PC-9 (cell line): ENCODE data around the gene INSYN2B. TPM values are rescaled to one million over a fixed set of nuclear protein-coding genes. Genes with fewer than 3 reads are reported as not detected.

Experiments used
- BruUV-seq: library from RNA; stranded (reverse); fragments of 400-500 nt; replicated peaks from 2 replicates; lab custom pipeline; 2021; lab: Mats Ljungman, UMichigan
- CTCF ChIA-PET: fragments of 300-600 bp; sonication (Branson Sonifier 250); formaldehyde crosslinking; loops from one replicate; lab custom pipeline; 2022; ENCODE audit warnings: antibody characterized with exemption; lab: Charles Lee
- POLR2A ChIA-PET: fragments of 300-600 bp; sonication (Branson Sonifier 250); formaldehyde crosslinking; loops from one replicate; lab custom pipeline; 2022; ENCODE audit warnings: antibody characterized with exemption; ENCODE audit not compliant: unreplicated experiment; lab: Charles Lee
- DNase-seq, 2 experiments: peaks; one replicate each; pipeline versions ENCODE4 v3.0.0 to v3.0.0-alpha.2; 2015 to 2022; ENCODE audit warnings: mixed read lengths in 1 of 2
- H2AFZ ChIP-seq: fragments of 200-600 bp; sonication (generic); 2 replicates; pipeline ENCODE4 v1.8.1; 2017; ENCODE audit warnings: antibody characterized with exemption
- H3F3A ChIP-seq: fragments of 200-600 bp; sonication (generic); 2 replicates; pipeline ENCODE4 v1.8.1; 2017; ENCODE audit warnings: antibody characterized with exemption, mild to moderate bottlenecking, low read depth; ENCODE audit not compliant: insufficient read depth
- H3K27ac ChIP-seq: fragments of 200-600 bp; sonication (generic); 2 replicates; pipeline ENCODE4 v1.6.1; 2016; ENCODE audit warnings: mixed run types
- H3K27me3 ChIP-seq: fragments of 200-600 bp; sonication (generic); 2 replicates; pipeline ENCODE4 v1.6.1; 2016; ENCODE audit warnings: low read depth, mixed run types; ENCODE audit not compliant: insufficient read depth
- H3K36me3 ChIP-seq: fragments of 200-600 bp; sonication (generic); 2 replicates; pipeline ENCODE4 v1.6.1; 2016; ENCODE audit warnings: low read depth, mixed run types
- H3K4me1 ChIP-seq: fragments of 200-600 bp; sonication (generic); replicated peaks from 2 replicates; pipeline ENCODE4 v1.6.1; 2016; ENCODE audit warnings: mixed run types; ENCODE audit not compliant: insufficient read depth
- H3K4me2 ChIP-seq: fragments of 200-600 bp; sonication (generic); 2 replicates; pipeline ENCODE4 v1.6.1; 2017; ENCODE audit warnings: mixed run types
- H3K4me3 ChIP-seq: fragments of 200-600 bp; sonication (generic); 2 replicates; pipeline ENCODE4 v1.6.1; 2016; ENCODE audit warnings: mixed run types
- H3K79me2 ChIP-seq: fragments of 200-600 bp; sonication (generic); 2 replicates; pipeline ENCODE4 v1.6.1; 2017; ENCODE audit warnings: low read depth, mixed run types
- H3K9me2 ChIP-seq: fragments of 200-600 bp; sonication (generic); 2 replicates; pipeline ENCODE4 v1.8.1; 2017; ENCODE audit warnings: mild to moderate bottlenecking; ENCODE audit not compliant: insufficient read depth
- H3K9me3 ChIP-seq: fragments of 200-600 bp; sonication (generic); 2 replicates; pipeline ENCODE4 v1.8.1; 2016; ENCODE audit warnings: low read depth; ENCODE audit not compliant: insufficient read depth
- H4K20me1 ChIP-seq: fragments of 200-600 bp; sonication (generic); 2 replicates; pipeline ENCODE4 v1.8.1; 2017; ENCODE audit not compliant: insufficient read depth
- CTCF ChIP-seq: fragments of 200-600 bp; sonication (generic); conservative IDR thresholded peaks from 2 replicates; pipeline ENCODE4 v1.6.1; 2017; ENCODE audit warnings: mixed run types, antibody characterized with exemption, mild to moderate bottlenecking, moderate library complexity
- EZH2 ChIP-seq: fragments of 200-600 bp; sonication (generic); IDR thresholded peaks from 2 replicates; pipeline ENCODE4 v1.8.0; 2017; ENCODE audit warnings: antibody characterized with exemption, low read depth
- intact Hi-C: fragments of 100-400 bp; cut with micrococcal nuclease; formaldehyde crosslinking; loops from one replicate; pipeline ENCODE4 v1.10.0; 2022; ENCODE audit not compliant: unreplicated experiment
- total RNA-seq: library from RNA; stranded (reverse); gene quantifications from 2 replicates; pipeline ENCODE4 v1.2.3, GENCODE V29; 2021

Gene INSYN2B
- total RNA-seq, 1 experiment from 2014 or later: not detected

- no peaks in the 10 kb centered on the region for H4K20me1 ChIP-seq
- BruUV-seq: no TSS peak
- no peaks in the 10 kb centered on the region for H3F3A ChIP-seq
- no peak for TF ChIP-seq CTCF
- TF ChIP-seq EZH2: no peak
- H3K36me3 ChIP-seq: no peaks in the 10 kb centered on the region
- H3K4me3 ChIP-seq: no peak overlapping the region
- no peaks in the 10 kb centered on the region for H3K27me3 ChIP-seq
- no peak for DNase-seq
- ChIA-PET CTCF (no interaction called here), POLR2A (no interaction called here)
- H3K79me2 ChIP-seq: no peaks in the 10 kb centered on the region
- intact Hi-C loops: no loop called here
- no peaks in the 10 kb centered on the region for H3K4me1 ChIP-seq
- H2AFZ ChIP-seq: no peak overlapping the region
- no peaks in the 10 kb centered on the region for H3K9me3 ChIP-seq
- H3K27ac ChIP-seq: no peak overlapping the region
- H3K9me2 ChIP-seq: no peaks in the 10 kb centered on the region
- no peak overlapping the region for H3K4me2 ChIP-seq
Measured at GRCh38 chr5:169886033-169886432, 94.3 kb downstream of the INSYN2B start.

DNA sequence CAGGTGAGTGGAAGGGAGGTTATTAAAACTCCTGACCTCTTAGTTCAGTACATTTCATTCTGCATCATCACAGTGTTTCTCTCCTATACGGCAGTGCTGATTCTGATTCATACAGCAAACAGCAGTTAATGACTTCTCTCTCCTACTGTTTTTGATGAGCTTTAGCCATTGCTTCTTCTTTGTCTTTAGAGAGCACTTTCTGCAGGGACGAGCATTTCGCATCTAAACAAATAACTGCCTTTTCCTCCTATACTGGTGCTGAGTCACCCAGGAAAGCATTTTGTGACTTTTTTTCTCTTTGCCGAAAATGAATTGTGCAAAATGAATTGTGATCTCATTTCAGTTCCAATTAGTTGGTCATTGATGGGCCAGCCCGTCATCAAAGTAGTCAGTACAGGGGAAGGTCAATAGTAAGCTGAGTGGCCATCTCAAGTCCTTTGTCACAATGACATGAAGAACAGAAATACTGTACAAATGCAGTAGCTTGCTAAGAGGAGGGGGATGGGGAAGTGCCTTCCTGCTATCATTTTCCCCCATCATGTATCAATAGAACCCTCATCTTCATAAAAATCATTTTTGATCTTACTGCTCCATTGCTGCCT lies 98.5 kb downstream of the INSYN2B start:
- Histone ChIP-seq H3F3A (no peaks in the 10 kb centered on the region), H3K27me3 (no peaks in the 10 kb centered on the region), H4K20me1 (no peaks in the 10 kb centered on the region), H2AFZ (no peak overlapping the region), H3K4me1 (no peaks in the 10 kb centered on the region), H3K4me2 (no peak overlapping the region), H3K4me3 (no peak overlapping the region), H3K9me2 (no peaks in the 10 kb centered on the region), H3K36me3 (no peaks in the 10 kb centered on the region), H3K27ac (no peak overlapping the region), H3K9me3 (no peaks in the 10 kb centered on the region), H3K79me2 (no peaks in the 10 kb centered on the region)
- CTCF ChIA-PET: no interaction called here
- POLR2A ChIA-PET: no interaction called here
- TF ChIP-seq CTCF (no peak), EZH2 (no peak)
- no peak for DNase-seq
- BruUV-seq: no TSS peak
- intact Hi-C loops: no loop called here

GRCh38 chr5:169880785-169881184 lies 99.5 kb downstream of the INSYN2B start:
- no peak overlapping the region for H3K4me3 ChIP-seq
- H3K36me3 ChIP-seq: no peaks in the 10 kb centered on the region
- no peaks in the 10 kb centered on the region for H3K9me3 ChIP-seq
- H3K79me2 ChIP-seq: no peaks in the 10 kb centered on the region
- no peak overlapping the region for H2AFZ ChIP-seq
- H3K9me2 ChIP-seq: no peaks in the 10 kb centered on the region
- H3K4me1 ChIP-seq: no peaks in the 10 kb centered on the region
- H3K27me3 ChIP-seq: no peaks in the 10 kb centered on the region
- ChIA-PET CTCF (no interaction called here), POLR2A (no interaction called here)
- H3K27ac ChIP-seq: no peak overlapping the region
- BruUV-seq: no TSS peak
- TF ChIP-seq EZH2: no peak
- TF ChIP-seq CTCF: no peak
- H4K20me1 ChIP-seq: no peaks in the 10 kb centered on the region
- H3F3A ChIP-seq: no peaks in the 10 kb centered on the region
- no peak for DNase-seq
- no peak overlapping the region for H3K4me2 ChIP-seq
- intact Hi-C loops: no loop called here
